Panc1 (cell line): ENCODE results near the gene GRIP1. TPM values are rescaled to one million over a fixed set of nuclear protein-coding genes. Genes with fewer than 3 reads are reported as not detected.

Experiments
- ATAC-seq: fragments of 200-7000 bp; cut with Tn5 transposase; 2 replicates; pipeline ENCODE4 v1.9.1; 2020; ENCODE audit warnings: mild to moderate bottlenecking, moderate library complexity
- BruUV-seq: library from RNA; stranded (reverse); fragments of 400-500 nt; replicated peaks from 2 replicates; lab custom pipeline; 2021; lab: Mats Ljungman, UMichigan
- CTCF ChIA-PET: fragments of 300-600 bp; sonication (Branson Sonifier 250); formaldehyde crosslinking; loops from one replicate; lab custom pipeline; 2022; ENCODE audit warnings: antibody characterized with exemption; lab: Charles Lee
- POLR2A ChIA-PET: fragments of 300-600 bp; sonication (Branson Sonifier 250); formaldehyde crosslinking; loops from one replicate; lab custom pipeline; 2022; ENCODE audit warnings: antibody characterized with exemption; lab: Charles Lee
- DNase-seq: peaks from one replicate; pipeline ENCODE4 v3.0.0-alpha.2; 2010; ENCODE audit warnings: low read depth, low spot score
- H3K27ac ChIP-seq: 2 replicates; pipeline ENCODE4 v1.5.1; 2011; ENCODE audit warnings: mild to moderate bottlenecking, low read length, inconsistent platforms
- H3K27me3 ChIP-seq: fragments of 200-500 bp; sonication (Bioruptor generic); 2 replicates; pipeline ENCODE4 v1.6.0; 2014; ENCODE audit warnings: low read length, inconsistent platforms; ENCODE audit not compliant: control insufficient read depth, insufficient read depth
- H3K36me3 ChIP-seq: fragments of 200-500 bp; sonication (Bioruptor generic); 2 replicates; pipeline ENCODE4 v1.5.1; 2014; ENCODE audit warnings: inconsistent platforms, mild to moderate bottlenecking, low read length, moderate library complexity; ENCODE audit not compliant: control insufficient read depth, insufficient read depth
- H3K4me1 ChIP-seq: 2 replicates; pipeline ENCODE4 v1.5.1; 2011; ENCODE audit warnings: inconsistent platforms, mild to moderate bottlenecking, low read length, moderate library complexity; ENCODE audit not compliant: control insufficient read depth, insufficient read depth
- H3K4me3 ChIP-seq, 2 experiments: 2 replicates each; pipeline ENCODE4 v1.5.1; 2011 to 2012; ENCODE audit warnings: low read depth in 2 of 2, low read length in 2 of 2, mild to moderate bottlenecking in 2 of 2, inconsistent platforms in 1 of 2, moderate library complexity in 1 of 2
- H3K9me3 ChIP-seq: fragments of 200-500 bp; sonication (Bioruptor generic); 2 replicates; pipeline ENCODE4 v1.5.1; 2014; ENCODE audit warnings: low read depth, mild to moderate bottlenecking, inconsistent platforms, low read length, moderate library complexity; ENCODE audit not compliant: control insufficient read depth, insufficient read depth
- POLR2AphosphoS5 ChIP-seq: IDR thresholded peaks from 2 replicates; pipeline ENCODE4 v1.6.1; 2012; ENCODE audit warnings: mild to moderate bottlenecking, low read depth, low read length, moderate library complexity
- SIN3A ChIP-seq: IDR thresholded peaks from 2 replicates; pipeline ENCODE4 v1.6.1; 2012; ENCODE audit warnings: low read depth, mild to moderate bottlenecking, low read length, moderate library complexity, borderline replicate concordance; ENCODE audit not compliant: insufficient read depth
- TCF7L2 ChIP-seq: IDR thresholded peaks from 2 replicates; pipeline ENCODE4 v1.6.1; 2011; ENCODE audit warnings: mild to moderate bottlenecking, low read depth, low read length, inconsistent platforms
- in situ Hi-C: cut with HindIII; loops from 2 replicates; pipeline ENCODE4 v1.10.0; 2016; ENCODE audit warnings: low sequenced_read_pairs, low pct_unique_long_range_greater_than_20kb
- intact Hi-C: fragments of 100-400 bp; cut with micrococcal nuclease; formaldehyde crosslinking; loops from one replicate; pipeline ENCODE4 v1.10.0; 2022; ENCODE audit not compliant: unreplicated experiment
- total RNA-seq: library from RNA; stranded (reverse); gene quantifications from one replicate; pipeline ENCODE4 v1.2.1, GENCODE V29; 2021; ENCODE audit not compliant: unreplicated experiment
- TF ChIP-seq, protein P1 (sequence below), 2 experiments: IDR thresholded peaks; 2 replicates each; pipeline ENCODE4 v1.6.1; 2011 to 2012; ENCODE audit warnings: low read depth in 2 of 2, control low read depth in 1 of 2, low read length in 1 of 2, mild to moderate bottlenecking in 1 of 2, moderate library complexity in 1 of 2; ENCODE audit not compliant: insufficient read depth in 1 of 2
- TF ChIP-seq, protein P2 (sequence below): fragments of 450-650 bp; IDR thresholded peaks from 2 replicates; pipeline ENCODE4 v1.5.1; 2017; ENCODE audit warnings: mild to moderate bottlenecking

The GRIP1 gene
- total RNA-seq, 1 experiment from 2014 or later: 9.2 TPM

DNA sequence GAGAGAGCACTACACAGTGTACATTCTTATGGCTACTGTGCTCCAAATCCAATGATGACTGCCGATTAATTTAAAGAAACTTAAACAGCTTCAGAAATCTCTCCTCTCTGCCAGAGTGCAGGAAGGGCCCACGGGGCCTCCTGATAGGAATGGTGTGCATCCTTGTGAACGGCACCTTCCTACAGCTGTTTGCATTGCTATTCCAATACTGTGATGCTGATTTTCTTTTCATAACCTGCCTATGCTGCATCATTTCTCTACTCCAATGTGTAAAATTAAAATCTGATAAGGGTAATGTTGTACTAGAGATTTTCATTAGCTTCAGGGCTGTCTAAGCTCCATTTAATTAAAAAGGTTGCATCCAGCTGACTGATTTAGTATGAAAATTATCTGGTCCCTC lies 217.5 kb downstream of the GRIP1 start:
- no peak for ATAC-seq
- intact Hi-C loops: no loop called here
- BruUV-seq: no TSS peak

DNA sequence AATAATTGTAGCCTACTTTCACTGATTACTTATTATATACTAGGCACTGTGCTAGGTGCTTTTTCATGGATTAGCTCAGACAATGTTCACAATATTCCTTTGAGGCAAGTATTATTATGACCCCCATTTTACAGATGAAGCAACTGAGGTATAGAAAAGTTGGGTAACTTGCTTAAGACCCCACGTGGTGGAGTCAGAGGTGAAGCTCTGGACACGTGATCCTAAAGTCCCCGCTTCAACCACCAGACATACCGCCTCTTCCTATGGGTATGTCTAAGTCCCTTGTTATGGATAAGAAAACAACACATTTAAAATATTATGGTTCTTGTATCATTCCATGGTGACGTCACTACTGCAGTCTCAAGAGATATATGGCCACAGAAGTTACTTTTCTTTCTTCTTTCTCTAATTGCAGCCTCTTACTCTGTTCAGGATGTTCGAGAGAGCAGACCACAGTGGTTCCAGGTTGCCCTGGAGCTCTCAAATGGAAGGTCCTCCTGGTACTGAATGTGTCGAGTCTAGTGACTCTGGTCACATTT lies 218.9 kb downstream of the GRIP1 start:
- ATAC-seq (no peak), DNase-seq (no peak)
- Histone ChIP-seq H3K4me1 (no peaks in the 10 kb centered on the region), H3K4me3 (no peak overlapping the region), H3K36me3 (no peaks in the 10 kb centered on the region), H3K27me3 (no peaks in the 10 kb centered on the region; the same call in 1 of the 2 replicates), H3K27ac (no peak overlapping the region), H3K9me3 (no peaks in the 10 kb centered on the region)
- BruUV-seq: no TSS peak
- in situ Hi-C loops: no loop called here
- POLR2A ChIA-PET: no interaction called here
- CTCF ChIA-PET: no interaction called here
- TF ChIP-seq TCF7L2: no peak
- TF ChIP-seq, protein P1, sequence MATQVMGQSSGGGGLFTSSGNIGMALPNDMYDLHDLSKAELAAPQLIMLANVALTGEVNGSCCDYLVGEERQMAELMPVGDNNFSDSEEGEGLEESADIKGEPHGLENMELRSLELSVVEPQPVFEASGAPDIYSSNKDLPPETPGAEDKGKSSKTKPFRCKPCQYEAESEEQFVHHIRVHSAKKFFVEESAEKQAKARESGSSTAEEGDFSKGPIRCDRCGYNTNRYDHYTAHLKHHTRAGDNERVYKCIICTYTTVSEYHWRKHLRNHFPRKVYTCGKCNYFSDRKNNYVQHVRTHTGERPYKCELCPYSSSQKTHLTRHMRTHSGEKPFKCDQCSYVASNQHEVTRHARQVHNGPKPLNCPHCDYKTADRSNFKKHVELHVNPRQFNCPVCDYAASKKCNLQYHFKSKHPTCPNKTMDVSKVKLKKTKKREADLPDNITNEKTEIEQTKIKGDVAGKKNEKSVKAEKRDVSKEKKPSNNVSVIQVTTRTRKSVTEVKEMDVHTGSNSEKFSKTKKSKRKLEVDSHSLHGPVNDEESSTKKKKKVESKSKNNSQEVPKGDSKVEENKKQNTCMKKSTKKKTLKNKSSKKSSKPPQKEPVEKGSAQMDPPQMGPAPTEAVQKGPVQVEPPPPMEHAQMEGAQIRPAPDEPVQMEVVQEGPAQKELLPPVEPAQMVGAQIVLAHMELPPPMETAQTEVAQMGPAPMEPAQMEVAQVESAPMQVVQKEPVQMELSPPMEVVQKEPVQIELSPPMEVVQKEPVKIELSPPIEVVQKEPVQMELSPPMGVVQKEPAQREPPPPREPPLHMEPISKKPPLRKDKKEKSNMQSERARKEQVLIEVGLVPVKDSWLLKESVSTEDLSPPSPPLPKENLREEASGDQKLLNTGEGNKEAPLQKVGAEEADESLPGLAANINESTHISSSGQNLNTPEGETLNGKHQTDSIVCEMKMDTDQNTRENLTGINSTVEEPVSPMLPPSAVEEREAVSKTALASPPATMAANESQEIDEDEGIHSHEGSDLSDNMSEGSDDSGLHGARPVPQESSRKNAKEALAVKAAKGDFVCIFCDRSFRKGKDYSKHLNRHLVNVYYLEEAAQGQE (IDR thresholded peaks at IDR 0.05; ENCODE audit: insufficient read depth in 1 of 2, low read depth in 2 of 2, low read length in 1 of 2): no peak
- TF ChIP-seq POLR2AphosphoS5: no peak
- no peak for TF ChIP-seq SIN3A
- TF ChIP-seq, protein P2, sequence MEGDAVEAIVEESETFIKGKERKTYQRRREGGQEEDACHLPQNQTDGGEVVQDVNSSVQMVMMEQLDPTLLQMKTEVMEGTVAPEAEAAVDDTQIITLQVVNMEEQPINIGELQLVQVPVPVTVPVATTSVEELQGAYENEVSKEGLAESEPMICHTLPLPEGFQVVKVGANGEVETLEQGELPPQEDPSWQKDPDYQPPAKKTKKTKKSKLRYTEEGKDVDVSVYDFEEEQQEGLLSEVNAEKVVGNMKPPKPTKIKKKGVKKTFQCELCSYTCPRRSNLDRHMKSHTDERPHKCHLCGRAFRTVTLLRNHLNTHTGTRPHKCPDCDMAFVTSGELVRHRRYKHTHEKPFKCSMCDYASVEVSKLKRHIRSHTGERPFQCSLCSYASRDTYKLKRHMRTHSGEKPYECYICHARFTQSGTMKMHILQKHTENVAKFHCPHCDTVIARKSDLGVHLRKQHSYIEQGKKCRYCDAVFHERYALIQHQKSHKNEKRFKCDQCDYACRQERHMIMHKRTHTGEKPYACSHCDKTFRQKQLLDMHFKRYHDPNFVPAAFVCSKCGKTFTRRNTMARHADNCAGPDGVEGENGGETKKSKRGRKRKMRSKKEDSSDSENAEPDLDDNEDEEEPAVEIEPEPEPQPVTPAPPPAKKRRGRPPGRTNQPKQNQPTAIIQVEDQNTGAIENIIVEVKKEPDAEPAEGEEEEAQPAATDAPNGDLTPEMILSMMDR: no peak
- intact Hi-C loops: no loop called here

More for the DNA sequence above, 217.5 kb downstream of the GRIP1 start:
- no peaks in the 10 kb centered on the region; the same call in 1 of the 2 replicates for H3K27me3 ChIP-seq
- no peak overlapping the region for H3K4me3 ChIP-seq
- no peaks in the 10 kb centered on the region for H3K36me3 ChIP-seq
- no peak for TF ChIP-seq SIN3A
- TF ChIP-seq, protein P1 (IDR thresholded peaks at IDR 0.05; ENCODE audit: insufficient read depth in 1 of 2, low read depth in 2 of 2, low read length in 1 of 2): no peak
- TF ChIP-seq, protein P2: no peak
- TF ChIP-seq TCF7L2: no peak
- TF ChIP-seq POLR2AphosphoS5: no peak
- CTCF ChIA-PET: no interaction called here
- POLR2A ChIA-PET: no interaction called here
- DNase-seq: no peak
- in situ Hi-C loops: no loop called here
- H3K27ac ChIP-seq: no peak overlapping the region
- H3K9me3 ChIP-seq: no peaks in the 10 kb centered on the region
- no peaks in the 10 kb centered on the region for H3K4me1 ChIP-seq
